Astrocyte of the spinal cord (primary cell): ENCODE results near the gene CNTF.
"Not testable (repeated sequence)": the region's sequence is repeated elsewhere in the genome, so short reads cannot be mapped to it uniquely, and the experiment has no call there.

Experiments
- DNase-seq: peaks from one replicate; pipeline ENCODE4 v3.0.0; 2011; ENCODE audit warnings: low read depth, low spot score
- H3K4me3 ChIP-seq: 2 replicates; pipeline ENCODE4 v1.5.1; 2011; ENCODE audit warnings: low read depth, mild to moderate bottlenecking, low read length, moderate library complexity
- in situ Hi-C: cut with HindIII; loops from 2 replicates; pipeline ENCODE4 v1.10.0; 2017; ENCODE audit warnings: low sequenced_read_pairs
- TF ChIP-seq, protein P1 (sequence below): IDR thresholded peaks from 2 replicates; pipeline ENCODE4 v1.5.1; 2012; ENCODE audit warnings: low read depth, mild to moderate bottlenecking, low read length, inconsistent platforms

CNTF gene, protein sequence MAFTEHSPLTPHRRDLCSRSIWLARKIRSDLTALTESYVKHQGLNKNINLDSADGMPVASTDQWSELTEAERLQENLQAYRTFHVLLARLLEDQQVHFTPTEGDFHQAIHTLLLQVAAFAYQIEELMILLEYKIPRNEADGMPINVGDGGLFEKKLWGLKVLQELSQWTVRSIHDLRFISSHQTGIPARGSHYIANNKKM

DNA sequence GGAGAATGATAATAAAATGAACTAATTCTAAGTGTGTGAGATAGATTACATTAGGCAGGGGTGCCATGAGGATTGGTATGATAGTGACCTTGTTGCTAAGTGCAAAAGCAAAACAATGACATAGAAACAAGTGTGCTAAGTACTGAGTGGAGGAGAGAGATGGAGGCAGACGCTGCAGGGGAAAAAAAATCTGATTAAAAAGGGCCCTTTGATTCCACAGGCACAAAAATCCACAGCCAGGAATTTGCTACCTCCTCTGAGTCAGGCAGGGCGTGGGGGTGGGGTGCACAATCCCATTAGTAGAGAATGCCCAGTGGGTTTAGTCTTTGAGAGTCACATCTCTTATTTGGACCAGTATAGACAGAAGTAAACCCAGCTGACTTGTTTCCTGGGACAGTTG lies at the start of gene CNTF:
Gene CNTF (plus strand): TSS at position 322 of the 400 bp plus-strand sequence. CDS start 88 bp downstream, outside the sequence.
- DNase-seq: peak; percentile 22
- in situ Hi-C loops: no loop called here
- no peak within 1 kb of the TSS for H3K4me3 ChIP-seq
- TF ChIP-seq, protein P1, sequence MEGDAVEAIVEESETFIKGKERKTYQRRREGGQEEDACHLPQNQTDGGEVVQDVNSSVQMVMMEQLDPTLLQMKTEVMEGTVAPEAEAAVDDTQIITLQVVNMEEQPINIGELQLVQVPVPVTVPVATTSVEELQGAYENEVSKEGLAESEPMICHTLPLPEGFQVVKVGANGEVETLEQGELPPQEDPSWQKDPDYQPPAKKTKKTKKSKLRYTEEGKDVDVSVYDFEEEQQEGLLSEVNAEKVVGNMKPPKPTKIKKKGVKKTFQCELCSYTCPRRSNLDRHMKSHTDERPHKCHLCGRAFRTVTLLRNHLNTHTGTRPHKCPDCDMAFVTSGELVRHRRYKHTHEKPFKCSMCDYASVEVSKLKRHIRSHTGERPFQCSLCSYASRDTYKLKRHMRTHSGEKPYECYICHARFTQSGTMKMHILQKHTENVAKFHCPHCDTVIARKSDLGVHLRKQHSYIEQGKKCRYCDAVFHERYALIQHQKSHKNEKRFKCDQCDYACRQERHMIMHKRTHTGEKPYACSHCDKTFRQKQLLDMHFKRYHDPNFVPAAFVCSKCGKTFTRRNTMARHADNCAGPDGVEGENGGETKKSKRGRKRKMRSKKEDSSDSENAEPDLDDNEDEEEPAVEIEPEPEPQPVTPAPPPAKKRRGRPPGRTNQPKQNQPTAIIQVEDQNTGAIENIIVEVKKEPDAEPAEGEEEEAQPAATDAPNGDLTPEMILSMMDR: no peak

DNA sequence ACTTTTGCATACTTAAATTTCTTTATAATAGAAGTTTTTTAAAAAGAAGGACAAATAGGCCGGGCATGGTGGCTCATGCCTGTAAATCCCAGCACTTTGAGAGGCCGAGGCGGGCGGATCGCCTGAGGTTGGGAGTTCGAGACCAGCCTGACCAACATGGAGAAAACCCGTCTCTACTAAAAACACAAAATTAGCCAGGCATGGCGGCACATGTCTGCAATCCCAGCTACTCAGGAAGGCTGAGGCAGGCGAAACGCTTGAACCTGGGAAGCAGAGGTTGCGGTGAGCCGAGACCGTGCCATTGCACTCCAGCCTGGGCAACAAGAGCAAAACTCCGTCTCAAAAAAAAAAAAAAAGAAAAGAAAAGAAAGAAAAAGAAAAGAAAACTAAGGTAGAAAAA lies 49.6 kb upstream of the CNTF start:
- in situ Hi-C loops, DNase-seq, H3K4me3 ChIP-seq: not testable (repeated sequence)

DNA sequence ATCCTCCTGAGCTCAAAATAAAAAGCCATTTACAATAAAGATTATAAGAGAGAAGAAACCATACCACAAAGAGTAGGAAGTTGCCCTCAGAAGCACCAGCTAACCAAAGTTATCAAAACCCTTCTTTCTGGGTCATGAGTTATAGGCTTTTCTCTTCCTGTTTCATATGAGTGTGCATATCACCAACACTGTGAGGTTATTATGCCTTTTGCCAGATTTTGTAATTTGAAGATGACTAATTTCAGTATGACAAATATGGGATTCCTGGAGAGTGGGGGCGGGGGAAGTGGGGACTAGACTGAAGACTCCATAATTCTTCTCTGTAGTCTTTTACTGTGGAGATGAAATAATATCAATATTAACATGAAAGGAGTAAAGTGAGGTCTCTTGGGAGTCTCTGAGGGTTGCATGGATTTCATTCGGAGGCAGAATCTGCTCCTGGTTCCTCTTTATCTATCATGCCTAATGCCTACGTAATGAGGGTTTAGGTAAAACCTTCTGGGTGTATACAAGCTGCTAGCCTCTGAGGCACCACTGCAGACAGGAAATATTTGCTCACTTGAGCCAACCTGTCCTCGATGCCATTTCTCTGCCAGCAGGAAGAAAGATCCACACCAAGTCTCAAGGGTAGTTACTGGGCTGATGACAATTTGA lies 48.9 kb upstream of the CNTF start:
- H3K4me3 ChIP-seq: no peak overlapping the region
- TF ChIP-seq, protein P1: no peak
- DNase-seq: peak; percentile 68
- in situ Hi-C loops: no loop called here

DNA sequence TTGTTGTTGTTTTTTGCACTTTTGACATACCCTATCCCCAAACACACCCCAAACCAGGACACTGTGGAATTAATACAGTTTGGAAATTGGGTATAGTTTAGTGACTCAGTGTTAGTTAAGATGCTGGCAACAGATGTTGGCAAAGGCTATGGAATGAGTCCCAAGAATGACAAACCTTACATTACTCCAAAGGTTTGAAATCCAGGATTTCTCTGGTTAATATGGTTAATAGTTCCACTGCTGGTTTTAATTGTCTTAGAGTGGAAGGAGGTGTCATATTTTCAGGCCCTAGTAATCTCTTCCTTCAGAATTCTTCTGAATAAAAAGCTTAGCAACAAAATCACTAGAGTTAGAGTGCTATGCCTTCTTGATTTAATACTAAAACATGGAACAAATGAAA lies 47.6 kb upstream of the CNTF start:
- in situ Hi-C loops: no loop called here
- H3K4me3 ChIP-seq: no peak overlapping the region
- peak; percentile 54 for DNase-seq
- TF ChIP-seq, protein P1: no peak

DNA sequence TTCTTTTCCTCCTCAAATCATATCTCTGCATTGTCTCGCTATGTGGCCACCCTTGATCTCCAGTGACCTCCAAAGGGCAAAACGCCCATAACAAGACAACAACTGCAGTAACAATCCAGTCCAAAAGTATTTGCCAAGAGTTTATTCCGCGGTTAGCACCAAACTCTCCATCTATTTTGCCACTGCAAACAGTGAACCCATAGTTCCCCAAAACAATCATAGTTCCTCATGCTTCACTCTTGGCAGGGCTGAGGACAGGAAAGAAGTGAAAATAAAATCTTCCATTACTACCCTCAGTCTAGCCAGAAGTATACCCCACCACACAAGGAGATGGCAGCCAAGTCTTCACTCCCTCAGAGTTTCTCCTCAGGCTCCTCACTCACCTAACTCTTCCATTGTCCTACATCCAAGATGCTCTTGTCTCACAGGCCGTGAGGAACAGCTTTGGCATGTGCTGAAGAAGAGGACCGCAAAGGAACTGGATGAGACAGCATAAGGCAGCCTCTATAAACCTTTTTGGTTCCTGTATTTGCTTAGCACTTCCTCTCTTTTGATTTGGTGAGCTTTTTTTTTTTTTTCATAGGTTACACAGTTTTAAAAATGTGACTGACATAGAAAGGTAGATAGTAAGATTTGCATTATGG lies 47.0 kb upstream of the CNTF start, which contains the start of gene LPXN:
Gene LPXN (minus strand): TSS at position 480 of the 644 bp plus-strand sequence. CDS start 84 bp downstream, at position 396.
- in situ Hi-C loops: no loop called here
- no peak within 1 kb of the TSS for H3K4me3 ChIP-seq
- TF ChIP-seq, protein P1: no peak
- peak; percentile 39 for DNase-seq

DNA sequence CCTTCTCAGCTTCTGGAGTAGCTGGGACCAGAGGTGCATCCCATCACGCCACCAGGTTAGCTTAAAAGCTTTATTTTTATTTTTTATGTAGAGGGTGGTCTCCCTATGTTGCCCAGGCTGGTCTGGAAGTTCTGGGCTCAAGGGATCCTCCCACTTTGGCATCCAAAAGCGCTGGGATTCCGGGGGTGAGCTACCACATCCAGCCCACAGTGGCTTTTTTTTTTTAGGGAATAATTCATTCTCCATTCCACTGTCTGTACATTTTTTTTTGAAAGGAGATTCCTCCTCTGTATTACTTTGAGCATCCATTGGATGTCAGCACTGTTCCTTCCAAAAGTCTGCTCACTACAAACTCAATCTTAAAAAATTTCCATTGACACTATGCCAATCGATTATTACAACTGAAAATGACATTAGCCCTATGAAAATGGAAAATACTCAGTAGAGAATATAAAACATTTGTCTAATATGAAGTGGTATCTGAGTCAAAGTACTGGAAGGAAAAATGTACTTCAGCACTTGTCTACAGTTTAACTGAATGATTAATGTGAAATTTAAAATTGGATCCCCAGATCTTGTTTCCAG lies 45.5 kb upstream of the CNTF start:
- H3K4me3 ChIP-seq: peak overlapping the region; percentile 98
- DNase-seq: peak; percentile 61
- TF ChIP-seq, protein P1: peak; percentile 56
- in situ Hi-C loops: no loop called here
